Right lobe of liver (tissue), 4 donors: Measurements from ENCODE around the gene USH1C.

Experiments used
- POLR2A ChIP-seq: fragments of 450-650 bp; IDR thresholded peaks from one replicate; pipeline ENCODE4 v1.6.1; 2017; ENCODE audit warnings: antibody characterized with exemption, mild to moderate bottlenecking
- TF ChIP-seq, protein P1 (sequence below), 4 donors: fragments of 200-600 bp in 3 of 4; fragments of 450-650 bp in 1 of 4; IDR thresholded peaks; one replicate each; pipeline versions ENCODE4 v1.5.1 to v1.8.0; 2016 to 2022; ENCODE audit warnings: antibody characterized with exemption in 4 of 4, mild to moderate bottlenecking in 2 of 4
- donor health status: DM: no; HTN: no; CAD: no.
- donor health status: DM: no; HTN: no; CAD: no.
- donor health status: DM: no; HTN: yes; CAD: no.

DNA sequence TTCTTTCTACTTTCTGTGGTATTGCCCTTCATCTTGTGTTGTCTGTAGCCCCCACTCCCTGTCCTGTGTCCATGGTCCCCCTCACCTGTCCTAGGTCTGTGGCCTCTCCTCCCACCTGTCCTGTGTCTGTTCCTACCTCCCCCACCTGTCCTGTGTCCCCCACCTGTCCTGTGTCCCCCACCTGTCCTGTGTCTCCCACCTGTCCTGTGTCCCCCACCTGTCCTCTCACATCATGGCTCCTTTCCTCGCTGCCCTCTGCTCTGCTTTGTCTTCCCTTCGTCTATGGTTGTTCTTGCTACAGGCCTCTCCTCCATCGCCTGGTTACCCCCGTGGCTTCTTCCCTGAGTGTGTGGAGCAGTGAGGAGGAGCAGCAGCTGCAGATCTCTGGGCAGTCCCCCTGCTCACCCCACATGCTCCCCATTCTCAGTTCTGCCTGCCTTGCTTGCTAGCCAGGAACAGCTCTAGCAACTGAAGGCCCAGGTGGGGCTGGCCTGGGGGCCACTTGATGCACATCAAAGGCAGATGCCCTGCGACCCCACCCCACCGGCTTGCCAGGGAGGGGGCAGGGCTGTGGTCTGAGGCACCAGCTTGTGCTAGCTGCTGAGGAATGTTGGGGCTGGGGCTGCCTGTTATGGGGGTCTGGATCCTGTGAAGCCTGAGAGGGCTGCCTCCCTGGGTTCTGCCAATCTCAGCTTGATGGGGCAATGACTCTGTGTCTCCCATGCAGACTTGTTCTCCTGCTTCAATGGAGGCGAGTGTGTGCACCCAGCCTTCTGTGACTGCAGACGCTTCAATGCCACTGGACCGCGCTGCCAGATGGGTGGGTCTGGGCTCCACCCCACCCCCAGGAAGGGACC, 8.4 kb upstream of the USH1C start:
- TF ChIP-seq, protein P1, sequence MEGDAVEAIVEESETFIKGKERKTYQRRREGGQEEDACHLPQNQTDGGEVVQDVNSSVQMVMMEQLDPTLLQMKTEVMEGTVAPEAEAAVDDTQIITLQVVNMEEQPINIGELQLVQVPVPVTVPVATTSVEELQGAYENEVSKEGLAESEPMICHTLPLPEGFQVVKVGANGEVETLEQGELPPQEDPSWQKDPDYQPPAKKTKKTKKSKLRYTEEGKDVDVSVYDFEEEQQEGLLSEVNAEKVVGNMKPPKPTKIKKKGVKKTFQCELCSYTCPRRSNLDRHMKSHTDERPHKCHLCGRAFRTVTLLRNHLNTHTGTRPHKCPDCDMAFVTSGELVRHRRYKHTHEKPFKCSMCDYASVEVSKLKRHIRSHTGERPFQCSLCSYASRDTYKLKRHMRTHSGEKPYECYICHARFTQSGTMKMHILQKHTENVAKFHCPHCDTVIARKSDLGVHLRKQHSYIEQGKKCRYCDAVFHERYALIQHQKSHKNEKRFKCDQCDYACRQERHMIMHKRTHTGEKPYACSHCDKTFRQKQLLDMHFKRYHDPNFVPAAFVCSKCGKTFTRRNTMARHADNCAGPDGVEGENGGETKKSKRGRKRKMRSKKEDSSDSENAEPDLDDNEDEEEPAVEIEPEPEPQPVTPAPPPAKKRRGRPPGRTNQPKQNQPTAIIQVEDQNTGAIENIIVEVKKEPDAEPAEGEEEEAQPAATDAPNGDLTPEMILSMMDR (IDR thresholded peaks at IDR 0.05) = no peak
- no peak for TF ChIP-seq POLR2A
